HL-60 (cell line): ENCODE results near the gene UBTD2.
A peak's percentile ranks its signal among the peaks of the same experiment; 100 is the strongest.

ENCODE experiments used
- DNase-seq, 2 experiments: peaks; one replicate each; pipeline ENCODE4 v3.0.0-alpha.2; 2010 to 2020; ENCODE audit warnings: low read depth in 1 of 2, low spot score in 1 of 2
- H3K27ac ChIP-seq: fragments of 250-450 bp; sonication (Bioruptor Pico); replicated peaks from 2 replicates; pipeline ENCODE4 v1.5.1; 2020; ENCODE audit warnings: mild to moderate bottlenecking, moderate library complexity
- H3K27me3 ChIP-seq: fragments of 250-450 bp; sonication (Bioruptor Pico); 2 replicates; pipeline ENCODE4 v1.5.1; 2021; ENCODE audit warnings: mild to moderate bottlenecking, moderate library complexity; ENCODE audit not compliant: insufficient read depth, poor library complexity, severe bottlenecking
- H3K4me3 ChIP-seq: replicated peaks from 2 replicates; pipeline ENCODE4 v1.5.1; 2011; ENCODE audit warnings: mild to moderate bottlenecking, control low read depth, low read length; ENCODE audit not compliant: insufficient read depth
- GABPA ChIP-seq: IDR thresholded peaks from 2 replicates; pipeline ENCODE4 v1.6.1; 2012; ENCODE audit warnings: low read depth
- POLR2AphosphoS5 ChIP-seq: IDR thresholded peaks from 2 replicates; pipeline ENCODE4 v1.6.1; 2012; ENCODE audit warnings: low read depth
- REST ChIP-seq: IDR thresholded peaks from 2 replicates; pipeline ENCODE4 v1.6.1; 2012; ENCODE audit warnings: low read depth; ENCODE audit not compliant: insufficient replicate concordance
- SPI1 ChIP-seq: IDR thresholded peaks from 2 replicates; pipeline ENCODE4 v1.6.1; 2012; ENCODE audit warnings: low read depth, mild to moderate bottlenecking, borderline replicate concordance
- TF ChIP-seq, protein P1 (sequence below): IDR thresholded peaks from one replicate; pipeline ENCODE4 v1.5.1; 2011; ENCODE audit warnings: low read length, control low read depth, inconsistent platforms; ENCODE audit not compliant: insufficient read depth

Gene UBTD2

GRCh38 chr5:172178301-172178987, 105.1 kb downstream of the UBTD2 start:
- H3K27me3 ChIP-seq, result no peaks in the 10 kb centered on the region
- TF ChIP-seq, protein P1, sequence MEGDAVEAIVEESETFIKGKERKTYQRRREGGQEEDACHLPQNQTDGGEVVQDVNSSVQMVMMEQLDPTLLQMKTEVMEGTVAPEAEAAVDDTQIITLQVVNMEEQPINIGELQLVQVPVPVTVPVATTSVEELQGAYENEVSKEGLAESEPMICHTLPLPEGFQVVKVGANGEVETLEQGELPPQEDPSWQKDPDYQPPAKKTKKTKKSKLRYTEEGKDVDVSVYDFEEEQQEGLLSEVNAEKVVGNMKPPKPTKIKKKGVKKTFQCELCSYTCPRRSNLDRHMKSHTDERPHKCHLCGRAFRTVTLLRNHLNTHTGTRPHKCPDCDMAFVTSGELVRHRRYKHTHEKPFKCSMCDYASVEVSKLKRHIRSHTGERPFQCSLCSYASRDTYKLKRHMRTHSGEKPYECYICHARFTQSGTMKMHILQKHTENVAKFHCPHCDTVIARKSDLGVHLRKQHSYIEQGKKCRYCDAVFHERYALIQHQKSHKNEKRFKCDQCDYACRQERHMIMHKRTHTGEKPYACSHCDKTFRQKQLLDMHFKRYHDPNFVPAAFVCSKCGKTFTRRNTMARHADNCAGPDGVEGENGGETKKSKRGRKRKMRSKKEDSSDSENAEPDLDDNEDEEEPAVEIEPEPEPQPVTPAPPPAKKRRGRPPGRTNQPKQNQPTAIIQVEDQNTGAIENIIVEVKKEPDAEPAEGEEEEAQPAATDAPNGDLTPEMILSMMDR, result no peak
- peak; percentile 31; the same call in 1 of the 2 replicates for TF ChIP-seq POLR2AphosphoS5
- no peak for TF ChIP-seq SPI1
- DNase-seq, result peak in 1 of 2 experiments; percentile 67
- peak overlapping the region; percentile 82 for H3K27ac ChIP-seq
- H3K4me3 ChIP-seq, result no peak overlapping the region

GRCh38 chr5:172177176-172177575, 106.4 kb downstream of the UBTD2 start:
- TF ChIP-seq, protein P1, result no peak
- TF ChIP-seq REST (no peak), GABPA (no peak), SPI1 (no peak), POLR2AphosphoS5 (no peak)
- no peaks in the 10 kb centered on the region for H3K27me3 ChIP-seq
- H3K4me3 ChIP-seq, result no peak overlapping the region
- DNase-seq, result no peak
- H3K27ac ChIP-seq, result peak overlapping the region; percentile 82

- Histone ChIP-seq H3K4me3 (peak overlapping the region; percentile 42), H3K27me3 (no peaks in the 10 kb centered on the region), H3K27ac (peak overlapping the region; percentile 82)
- TF ChIP-seq REST (peak; percentile 33), GABPA (peak; percentile 81), POLR2AphosphoS5 (peak; percentile 94), SPI1 (peak; percentile 93)
- TF ChIP-seq, protein P1, result no peak
- peak; percentile 91 to 99 for DNase-seq
These were observed 108.3 kb downstream of the UBTD2 start for GRCh38 chr5:172175263-172175719.
